GM10248 (cell line): ENCODE results near the gene SMYD3.

ENCODE experiments used
- CTCF ChIA-PET: fragments of 300-600 bp; sonication (Branson Sonifier 250); formaldehyde crosslinking; extraction: SDS; loops from one replicate; lab custom pipeline; 2021; ENCODE audit warnings: antibody characterized with exemption; lab: Yijun Ruan, JAX
- POLR2A ChIA-PET: fragments of 350-650 bp; sonication (Branson Sonifier 250); formaldehyde crosslinking; extraction: SDS; loops from one replicate; lab custom pipeline; 2020; ENCODE audit warnings: antibody characterized with exemption; lab: Yijun Ruan, JAX
- DNase-seq: peaks from one replicate; pipeline ENCODE4 v3.0.0; 2012; ENCODE audit errors: extremely low spot score
- TF ChIP-seq, protein P1 (sequence below): IDR thresholded peaks from 2 replicates; pipeline ENCODE4 v1.5.1; 2012; ENCODE audit warnings: mild to moderate bottlenecking, low read depth; ENCODE audit errors: extremely low read depth, missing control alignments, control extremely low read depth

Gene SMYD3

DNA sequence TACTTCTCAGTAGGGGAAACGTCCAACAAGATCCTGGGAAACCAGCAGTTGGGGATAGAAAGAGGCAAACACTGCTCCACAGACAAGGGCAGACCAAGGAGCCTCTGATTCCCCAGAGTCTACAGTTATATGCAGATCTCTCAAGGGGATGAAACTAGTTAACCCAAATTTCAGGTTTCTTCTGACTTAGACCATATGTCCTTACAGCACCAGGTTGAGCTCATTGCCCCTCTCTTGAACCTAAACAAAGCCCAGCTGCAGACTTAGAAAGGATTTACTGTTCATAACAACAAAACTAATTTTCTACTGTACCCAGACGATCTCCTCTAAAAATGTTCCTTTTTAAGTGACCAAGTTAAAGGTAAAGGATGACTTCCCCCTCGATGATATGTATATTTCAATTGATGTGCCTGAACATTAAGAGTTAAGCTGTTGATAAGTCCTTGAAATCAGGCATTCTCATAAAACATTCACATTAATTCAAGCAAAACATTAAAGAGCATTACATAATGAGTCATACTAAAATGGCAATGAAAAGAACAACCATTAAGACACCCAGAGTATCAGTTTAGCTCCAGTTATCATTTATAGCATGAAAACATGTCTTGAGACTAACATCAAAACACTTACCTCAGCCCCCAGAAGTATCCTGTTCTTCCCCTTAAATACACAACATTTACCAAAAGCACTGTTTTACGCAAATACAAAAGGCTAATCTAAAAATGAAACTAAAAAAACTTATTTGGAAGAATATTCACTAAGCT lies 24.1 kb downstream of the SMYD3 start:
- DNase-seq = peak; percentile 26
- TF ChIP-seq, protein P1, sequence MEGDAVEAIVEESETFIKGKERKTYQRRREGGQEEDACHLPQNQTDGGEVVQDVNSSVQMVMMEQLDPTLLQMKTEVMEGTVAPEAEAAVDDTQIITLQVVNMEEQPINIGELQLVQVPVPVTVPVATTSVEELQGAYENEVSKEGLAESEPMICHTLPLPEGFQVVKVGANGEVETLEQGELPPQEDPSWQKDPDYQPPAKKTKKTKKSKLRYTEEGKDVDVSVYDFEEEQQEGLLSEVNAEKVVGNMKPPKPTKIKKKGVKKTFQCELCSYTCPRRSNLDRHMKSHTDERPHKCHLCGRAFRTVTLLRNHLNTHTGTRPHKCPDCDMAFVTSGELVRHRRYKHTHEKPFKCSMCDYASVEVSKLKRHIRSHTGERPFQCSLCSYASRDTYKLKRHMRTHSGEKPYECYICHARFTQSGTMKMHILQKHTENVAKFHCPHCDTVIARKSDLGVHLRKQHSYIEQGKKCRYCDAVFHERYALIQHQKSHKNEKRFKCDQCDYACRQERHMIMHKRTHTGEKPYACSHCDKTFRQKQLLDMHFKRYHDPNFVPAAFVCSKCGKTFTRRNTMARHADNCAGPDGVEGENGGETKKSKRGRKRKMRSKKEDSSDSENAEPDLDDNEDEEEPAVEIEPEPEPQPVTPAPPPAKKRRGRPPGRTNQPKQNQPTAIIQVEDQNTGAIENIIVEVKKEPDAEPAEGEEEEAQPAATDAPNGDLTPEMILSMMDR = no peak
- ChIA-PET CTCF (interaction anchor here (0.8 to 1.4 kb wide), 2 partner anchors 9 to 15 kb away, joined by 3 to 4 read pairs; no protein-coding TSS in a partner anchor), POLR2A (no interaction called here)

DNA sequence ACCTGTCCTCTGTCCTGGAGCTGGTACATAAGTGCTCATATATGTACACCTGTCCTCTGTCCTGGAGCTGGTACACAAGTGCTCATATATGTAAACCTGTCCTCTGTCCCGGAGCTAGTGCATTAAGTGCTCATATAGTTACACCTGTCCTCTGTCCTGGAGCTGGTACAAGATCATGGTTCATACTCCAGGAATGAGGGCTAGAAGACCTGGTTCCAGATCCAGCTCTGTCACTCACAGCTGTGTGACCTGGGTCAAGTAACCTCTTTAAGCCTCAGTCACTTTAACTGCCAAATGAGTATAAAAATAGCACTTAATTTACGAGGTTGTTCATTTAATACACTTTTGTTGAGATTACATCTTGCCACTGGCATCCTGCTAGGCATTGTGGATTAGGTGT lies 28.0 kb downstream of the SMYD3 start:
- CTCF ChIA-PET = interaction anchor here (1.0 kb wide), 1 partner anchor 17 kb away, joined by 3 read pairs; no protein-coding TSS in a partner anchor
- POLR2A ChIA-PET = interaction anchor here (0.7 kb wide), 1 partner anchor 246 kb away, joined by 7 read pairs; no protein-coding TSS in a partner anchor
- TF ChIP-seq, protein P1 = no peak
- no peak for DNase-seq

DNA sequence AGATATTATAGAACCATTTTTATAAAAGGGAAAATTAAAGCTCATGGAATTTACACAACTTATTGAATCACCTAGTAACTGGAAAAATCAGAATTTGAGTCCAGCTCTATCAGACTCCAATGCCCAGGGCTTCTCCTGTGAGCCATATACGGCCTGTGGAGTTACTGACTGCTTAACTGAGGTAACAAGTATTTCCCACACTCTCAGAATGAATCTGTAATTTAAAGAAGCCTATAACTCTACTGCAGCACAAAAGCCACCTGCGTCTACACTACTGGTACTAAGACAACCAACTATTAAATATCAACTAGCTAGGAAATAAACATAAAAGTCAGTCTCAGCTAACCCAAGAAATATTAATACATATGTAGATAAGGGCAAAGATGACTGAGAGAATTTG lies 29.4 kb downstream of the SMYD3 start:
- no peak for DNase-seq
- CTCF ChIA-PET = interaction anchor here (0.6 to 1.8 kb wide), 8 partner anchors 8 to 464 kb away, joined by 3 to 6 read pairs (median 3); no protein-coding TSS in a partner anchor
- POLR2A ChIA-PET = no interaction called here
- TF ChIP-seq, protein P1 = no peak

DNA sequence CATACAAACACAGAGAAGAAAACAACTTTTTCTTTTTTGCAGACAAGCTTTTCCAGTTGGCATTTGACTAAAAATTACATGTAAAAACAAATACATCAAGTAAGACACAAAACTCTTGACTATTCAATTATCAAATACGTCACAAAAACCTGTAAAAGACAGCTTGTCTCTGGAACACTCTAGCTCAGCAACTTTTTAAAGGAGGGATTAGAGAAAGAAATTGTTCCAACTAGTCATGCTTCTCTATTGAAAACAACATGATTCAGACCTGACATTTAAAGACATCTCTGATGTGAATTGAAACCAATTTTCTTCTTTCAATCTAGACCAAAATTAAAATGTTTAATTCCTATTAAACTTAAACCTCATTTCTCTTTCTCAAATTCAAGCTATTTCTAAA lies 30.3 kb downstream of the SMYD3 start:
- ChIA-PET CTCF (interaction anchor here (0.9 to 1.8 kb wide), 4 partner anchors 15 to 464 kb away, joined by 3 to 6 read pairs (median 4); no protein-coding TSS in a partner anchor), POLR2A (no interaction called here)

DNA sequence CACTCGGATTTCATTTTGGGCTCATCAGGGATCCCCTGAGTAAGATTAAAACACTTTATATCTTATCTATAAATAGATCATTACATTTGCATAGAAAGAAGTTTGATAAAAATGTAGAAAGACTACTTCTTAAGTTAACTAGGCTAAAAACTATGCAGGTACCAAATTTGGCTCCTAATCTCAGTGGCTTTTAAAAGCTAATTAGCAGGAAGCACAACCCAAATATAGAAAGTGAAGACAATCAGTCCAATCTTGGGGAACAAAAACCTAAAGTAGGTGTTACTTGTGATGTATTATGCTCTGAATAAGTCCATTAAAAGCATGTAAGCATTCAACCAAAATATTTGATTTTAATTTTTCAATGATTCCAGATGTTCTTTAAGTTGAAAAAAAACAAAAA lies 35.4 kb downstream of the SMYD3 start:
- ChIA-PET CTCF (no interaction called here), POLR2A (no interaction called here)
- no peak for DNase-seq
- TF ChIP-seq, protein P1 = no peak

More for the DNA sequence above, 30.3 kb downstream of the SMYD3 start:
- TF ChIP-seq, protein P1 = no peak
- no peak for DNase-seq

DNA sequence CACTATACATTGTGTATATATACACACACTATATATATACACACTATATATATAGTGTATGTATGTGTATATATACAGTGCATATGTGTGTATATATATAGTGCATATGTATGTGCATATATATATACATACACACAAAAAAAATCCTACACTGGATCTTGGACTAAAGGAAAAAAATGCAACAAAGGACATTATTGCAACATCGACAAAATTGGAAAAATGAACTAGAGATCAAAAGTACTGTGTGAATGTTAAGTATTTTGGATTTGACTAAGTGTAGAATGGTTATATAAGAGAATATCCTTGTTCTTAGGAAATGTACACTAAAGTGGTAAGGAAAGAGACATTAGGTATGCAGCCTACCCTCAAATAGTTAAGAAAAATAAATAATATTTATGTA lies 36.5 kb downstream of the SMYD3 start:
- POLR2A ChIA-PET = no interaction called here
- no peak for DNase-seq
- CTCF ChIA-PET = no interaction called here
- TF ChIP-seq, protein P1 = no peak
